ENCODE data around the gene ARHGAP26. TPM values are rescaled to one million over a fixed set of nuclear protein-coding genes. Genes with fewer than 3 reads are reported as not detected.

The ARHGAP26 gene
- total and polyA plus RNA-seq, 9 donors: 1.9 to 47.1 (median 12.0) TPM

GRCh38 chr5:142941245-142941644, 171.1 kb downstream of the ARHGAP26 start:
- Histone ChIP-seq H3K4me3 (no peak overlapping the region), H3K9me3 (no peaks in the 10 kb centered on the region), H3K36me3 (no peaks in the 10 kb centered on the region), H3K27me3 (no peaks in the 10 kb centered on the region), H3K4me1 (ENCODE audit: insufficient read depth) (no peaks in the 10 kb centered on the region), H3K27ac (no peak overlapping the region)
- no peak for DNase-seq
- WGBS, 3 donors: 95 to 99% (median 97%) methylated on average over 2 of the region's 2 CpGs
- TF ChIP-seq CTCF (IDR thresholded peaks at IDR 0.05) (no peak), POLR2A (IDR thresholded peaks at IDR 0.05) (no peak), EP300 (IDR thresholded peaks at IDR 0.05) (no peak)
- intact Hi-C loops (cut with DNase I): no loop called here

GRCh38 chr5:142942901-142943300, 172.7 kb downstream of the ARHGAP26 start:
- Histone ChIP-seq H3K27me3 (no peaks in the 10 kb centered on the region), H3K36me3 (no peaks in the 10 kb centered on the region), H3K27ac (no peak overlapping the region), H3K4me1 (ENCODE audit: insufficient read depth) (peaks cover 3% of the 10 kb centered on the region), H3K4me3 (no peak overlapping the region), H3K9me3 (no peaks in the 10 kb centered on the region)
- DNase-seq: no peak
- intact Hi-C loops (cut with DNase I): no loop called here
- 81 to 93% (median 84%) methylated on average over 4 of the region's 4 CpGs for WGBS, 3 donors
- TF ChIP-seq POLR2A (IDR thresholded peaks at IDR 0.05) (no peak), EP300 (IDR thresholded peaks at IDR 0.05) (no peak), CTCF (IDR thresholded peaks at IDR 0.05) (no peak)

- H3K27ac ChIP-seq: no peak overlapping the region
- intact Hi-C loops (cut with DNase I): no loop called here
- H3K36me3 ChIP-seq: no peaks in the 10 kb centered on the region
- 35 to 44% (median 43%) methylated on average over 1 of the region's 1 CpG for WGBS, 3 donors
- peaks cover 3% of the 10 kb centered on the region for H3K4me1 ChIP-seq (ENCODE audit: insufficient read depth)
- TF ChIP-seq EP300 (IDR thresholded peaks at IDR 0.05) (no peak), POLR2A (IDR thresholded peaks at IDR 0.05) (no peak), CTCF (IDR thresholded peaks at IDR 0.05) (no peak)
- no peak for DNase-seq
- no peaks in the 10 kb centered on the region for H3K27me3 ChIP-seq
- H3K9me3 ChIP-seq: no peaks in the 10 kb centered on the region
- H3K4me3 ChIP-seq: no peak overlapping the region
Measured at GRCh38 chr5:142944140-142944539, 174.0 kb downstream of the ARHGAP26 start.

GRCh38 chr5:142945321-142945720, 175.1 kb downstream of the ARHGAP26 start:
- Histone ChIP-seq H3K4me1 (ENCODE audit: insufficient read depth) (peaks cover 3% of the 10 kb centered on the region), H3K27ac (no peak overlapping the region), H3K36me3 (no peaks in the 10 kb centered on the region), H3K27me3 (no peaks in the 10 kb centered on the region), H3K4me3 (no peak overlapping the region), H3K9me3 (no peaks in the 10 kb centered on the region)
- WGBS, 3 donors: 18 to 34% (median 30%) methylated on average over 3 of the region's 3 CpGs
- DNase-seq: no peak
- TF ChIP-seq EP300 (IDR thresholded peaks at IDR 0.05) (no peak), CTCF (IDR thresholded peaks at IDR 0.05) (no peak), POLR2A (IDR thresholded peaks at IDR 0.05) (no peak)
- intact Hi-C loops (cut with DNase I): no loop called here

- H3K4me3 ChIP-seq: no peak overlapping the region
- H3K27ac ChIP-seq: no peak overlapping the region
- H3K9me3 ChIP-seq: no peaks in the 10 kb centered on the region
- H3K36me3 ChIP-seq: no peaks in the 10 kb centered on the region
- intact Hi-C loops (cut with DNase I): no loop called here
- H3K27me3 ChIP-seq: no peaks in the 10 kb centered on the region
- DNase-seq: no peak
- H3K4me1 ChIP-seq (ENCODE audit: insufficient read depth): peaks cover 3% of the 10 kb centered on the region
- TF ChIP-seq CTCF (IDR thresholded peaks at IDR 0.05): no peak
- no peak for TF ChIP-seq EP300 (IDR thresholded peaks at IDR 0.05)
- TF ChIP-seq POLR2A (IDR thresholded peaks at IDR 0.05): no peak
Measured at GRCh38 chr5:142945845-142946244, 175.7 kb downstream of the ARHGAP26 start.
